Mesenchymal stem cell (in vitro differentiated cells and primary cell): ENCODE data around the gene SNAP25.

Source experiments
- DNase-seq: peaks from one replicate; pipeline ENCODE4 v3.0.0-alpha.2; 2013
- H2AFZ ChIP-seq: one replicate; pipeline ENCODE4 v1.6.1; 2013; ENCODE audit warnings: low read depth, mild to moderate bottlenecking, control low read depth, inconsistent platforms, low read length, moderate library complexity
- H2AK5ac ChIP-seq: 2 replicates; pipeline ENCODE4 v1.6.1; 2013; ENCODE audit warnings: low read length, moderate library complexity, mild to moderate bottlenecking, inconsistent platforms; ENCODE audit not compliant: severe bottlenecking
- H2BK120ac ChIP-seq: one replicate; pipeline ENCODE4 v1.6.1; 2013; ENCODE audit warnings: low read depth, mild to moderate bottlenecking, inconsistent platforms, low read length, moderate library complexity
- H2BK12ac ChIP-seq, 2 experiments: one replicate each; pipeline ENCODE4 v1.6.1; 2013; ENCODE audit warnings: inconsistent platforms in 2 of 2, low read length in 2 of 2, mild to moderate bottlenecking in 2 of 2, moderate library complexity in 2 of 2, control low read depth in 1 of 2
- H2BK15ac ChIP-seq: one replicate; pipeline ENCODE4 v1.6.1; 2013; ENCODE audit warnings: mild to moderate bottlenecking, low read depth, inconsistent platforms; ENCODE audit not compliant: poor library complexity, severe bottlenecking
- H2BK5ac ChIP-seq: 2 replicates; pipeline ENCODE4 v1.6.1; 2013; ENCODE audit warnings: low read depth, mild to moderate bottlenecking, low read length, control low read depth, inconsistent platforms; ENCODE audit not compliant: poor library complexity, severe bottlenecking
- H3K14ac ChIP-seq, 2 experiments: one replicate each; pipeline ENCODE4 v1.6.1; 2013; ENCODE audit warnings: inconsistent platforms in 2 of 2, low read length in 2 of 2, control low read depth in 1 of 2, mild to moderate bottlenecking in 1 of 2, moderate library complexity in 1 of 2
- H3K18ac ChIP-seq, 2 experiments: one replicate each; pipeline ENCODE4 v1.6.1; 2013; ENCODE audit warnings: inconsistent platforms in 2 of 2, low read length in 2 of 2, control low read depth in 1 of 2, low read depth in 1 of 2, mild to moderate bottlenecking in 1 of 2
- H3K23ac ChIP-seq, 2 experiments: one replicate each; pipeline ENCODE4 v1.6.1; 2013; ENCODE audit warnings: inconsistent platforms in 2 of 2, low read length in 2 of 2, mild to moderate bottlenecking in 2 of 2, moderate library complexity in 2 of 2, control low read depth in 1 of 2
- H3K27ac ChIP-seq: 2 replicates; pipeline ENCODE4 v1.5.1; 2013; ENCODE audit warnings: mild to moderate bottlenecking, moderate library complexity, low read length, control low read depth, inconsistent platforms; ENCODE audit not compliant: poor library complexity, severe bottlenecking
- H3K27me3 ChIP-seq, 2 experiments: 2 replicates each; pipeline versions ENCODE4 v1.6.1 to v1.7.0; 2013; ENCODE audit warnings: low read length in 2 of 2, mild to moderate bottlenecking in 2 of 2, moderate library complexity in 2 of 2, control low read depth in 1 of 2, inconsistent platforms in 1 of 2; ENCODE audit not compliant: control insufficient read depth in 1 of 2, insufficient read depth in 1 of 2
- H3K36me3 ChIP-seq, 2 experiments: 2 replicates each; pipeline versions ENCODE4 v1.6.1 to v1.7.0; 2013; ENCODE audit warnings: low read length in 2 of 2, control low read depth in 1 of 2, inconsistent platforms in 1 of 2, low read depth in 1 of 2, mild to moderate bottlenecking in 1 of 2; ENCODE audit not compliant: insufficient read depth in 2 of 2, control insufficient read depth in 1 of 2
- H3K4ac ChIP-seq, 2 experiments: one replicate each; pipeline ENCODE4 v1.6.1; 2013; ENCODE audit warnings: inconsistent platforms in 2 of 2, low read length in 2 of 2, mild to moderate bottlenecking in 2 of 2, moderate library complexity in 2 of 2, control low read depth in 1 of 2, low read depth in 1 of 2
- H3K4me1 ChIP-seq: 2 replicates; pipeline ENCODE4 v1.6.1; 2013; ENCODE audit warnings: low read depth, low read length, control low read depth; ENCODE audit not compliant: control insufficient read depth, insufficient read depth
- H3K4me2 ChIP-seq: 2 replicates; pipeline ENCODE4 v1.6.1; 2013; ENCODE audit warnings: low read length, mild to moderate bottlenecking, inconsistent platforms; ENCODE audit not compliant: poor library complexity, severe bottlenecking
- H3K4me3 ChIP-seq, 2 experiments: 2 replicates each; pipeline versions ENCODE4 v1.5.1 to v1.7.0; 2013; ENCODE audit warnings: low read length in 2 of 2, mild to moderate bottlenecking in 2 of 2, control low read depth in 1 of 2, low read depth in 1 of 2; ENCODE audit not compliant: insufficient read depth in 1 of 2
- H3K79me1 ChIP-seq: replicated peaks from 2 replicates; pipeline ENCODE4 v1.6.1; 2013; ENCODE audit warnings: mild to moderate bottlenecking, control low read depth, low read length, inconsistent platforms; ENCODE audit not compliant: poor library complexity, severe bottlenecking
- H3K9ac ChIP-seq: 2 replicates; pipeline ENCODE4 v1.7.0; 2013; ENCODE audit warnings: mild to moderate bottlenecking, low read length, moderate library complexity
- H3K9me3 ChIP-seq: 2 replicates; pipeline ENCODE4 v1.7.0; 2013; ENCODE audit warnings: mild to moderate bottlenecking, low read length; ENCODE audit not compliant: control insufficient read depth
- H4K8ac ChIP-seq: one replicate; pipeline ENCODE4 v1.6.1; 2013; ENCODE audit warnings: inconsistent platforms, mild to moderate bottlenecking, low read length, moderate library complexity
- H4K91ac ChIP-seq: one replicate; pipeline ENCODE4 v1.6.1; 2013; ENCODE audit warnings: mild to moderate bottlenecking, low read length, inconsistent platforms
- WGBS: methylation state at CpG from one replicate; pipeline ENCODE4 v1.1.7; 2013; ENCODE audit warnings: mixed read lengths; 5-methylcytosine and 5-hydroxymethylcytosine counted together

SNAP25 gene

DNA sequence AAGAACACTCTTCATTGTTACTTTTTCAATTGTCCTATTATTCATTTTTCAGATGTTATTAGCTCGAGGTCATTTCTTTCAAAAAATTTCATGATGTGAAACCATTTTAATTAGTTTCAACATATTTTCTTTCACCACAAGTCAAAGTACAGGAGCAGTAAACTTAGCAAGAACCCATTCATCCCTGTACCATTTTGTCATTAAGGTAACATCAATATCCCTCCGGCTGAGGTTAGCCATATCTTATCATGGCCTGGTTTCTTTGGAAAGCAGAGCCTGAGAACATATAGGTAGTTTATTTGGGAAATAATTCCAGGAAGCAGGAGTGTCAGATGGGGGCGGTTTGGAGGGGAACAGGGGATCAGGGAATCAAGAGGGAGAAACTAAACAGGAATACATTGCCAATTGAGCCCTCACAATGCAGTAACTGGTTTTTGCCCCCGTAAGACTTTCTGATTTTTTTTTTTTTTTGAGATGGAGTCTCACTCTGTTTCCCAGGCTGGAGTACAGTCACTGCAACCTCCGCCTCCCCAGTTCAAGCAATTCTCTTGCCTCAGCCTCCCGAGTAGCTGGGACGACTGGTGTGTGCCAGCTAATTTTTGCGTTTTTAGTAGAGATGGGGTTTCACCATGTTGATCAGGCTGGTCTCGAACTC lies 131.7 kb downstream of the SNAP25 start:
- WGBS, result 96% methylated on average over 9 of the region's 9 CpGs
- H3K4me2 ChIP-seq, result no peak overlapping the region
- no peak overlapping the region for H3K23ac ChIP-seq
- peak overlapping the region; percentile 24 for H4K8ac ChIP-seq
- H2BK120ac ChIP-seq, result no peak overlapping the region
- no peak overlapping the region for H3K4me3 ChIP-seq
- no peak overlapping the region for H4K91ac ChIP-seq
- H2AFZ ChIP-seq, result no peak overlapping the region
- no peak overlapping the region for H2AK5ac ChIP-seq
- peak overlapping the region in 1 of 2 experiments; percentile 15 for H3K4ac ChIP-seq
- DNase-seq, result no peak
- no peaks in the 10 kb centered on the region for H3K9me3 ChIP-seq
- H3K79me1 ChIP-seq, result no peaks in the 10 kb centered on the region
- no peak overlapping the region for H2BK5ac ChIP-seq
- H3K27ac ChIP-seq, result peak overlapping the region; percentile 40
- peaks cover 10% of the 10 kb centered on the region for H3K4me1 ChIP-seq
- H3K14ac ChIP-seq, result no peak overlapping the region
- no peak overlapping the region for H3K9ac ChIP-seq
- H3K18ac ChIP-seq, result peak overlapping the region in 1 of 2 experiments; percentile 34
- no peak overlapping the region for H2BK15ac ChIP-seq
- no peaks in the 10 kb centered on the region for H3K27me3 ChIP-seq
- no peaks in the 10 kb centered on the region for H3K36me3 ChIP-seq
- H2BK12ac ChIP-seq, result no peak overlapping the region

DNA sequence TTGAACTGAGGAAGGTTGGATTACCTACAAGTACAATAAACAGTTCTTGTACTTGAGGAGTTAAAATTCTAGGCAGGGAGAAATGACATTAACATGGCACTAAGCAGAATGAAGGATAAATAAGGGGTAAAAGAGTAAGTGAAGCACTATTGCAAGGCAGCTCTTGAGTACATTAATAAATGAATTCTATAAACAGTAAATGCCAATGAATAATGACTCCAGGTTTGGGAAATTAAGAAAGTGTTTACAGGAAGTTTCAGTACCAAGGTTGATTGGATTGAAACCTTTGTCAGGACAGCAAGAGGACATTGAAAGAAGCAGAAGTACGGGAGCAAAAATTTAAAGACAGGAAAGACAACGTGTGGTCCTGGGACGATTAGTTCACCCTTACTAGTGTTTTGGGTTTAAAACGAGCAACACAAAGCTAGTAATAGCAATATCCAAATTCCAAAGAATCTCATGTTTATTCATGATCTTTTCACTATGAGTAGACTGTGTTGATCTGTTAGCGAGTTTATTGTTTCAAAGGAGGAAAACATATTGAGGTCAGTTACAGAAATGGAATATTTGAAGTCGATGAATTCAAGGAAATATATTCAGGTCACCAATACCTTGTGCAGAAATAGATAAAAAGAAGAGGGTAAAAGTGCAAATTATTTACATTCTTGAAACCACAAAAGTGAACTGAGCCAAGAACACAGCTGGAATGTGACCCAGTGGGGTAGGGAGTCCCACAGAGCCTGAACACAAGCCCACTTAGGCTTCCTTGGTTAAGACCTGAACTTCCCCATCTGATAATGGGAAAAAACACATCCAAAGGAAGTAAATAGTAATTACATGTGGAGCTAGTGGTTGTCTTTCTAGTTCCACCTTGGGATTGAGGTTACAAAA lies 134.5 kb downstream of the SNAP25 start:
- Histone ChIP-seq H4K8ac (no peak overlapping the region), H2BK120ac (no peak overlapping the region), H3K36me3 (no peaks in the 10 kb centered on the region), H3K9ac (no peak overlapping the region), H3K4me3 (no peak overlapping the region), H2BK5ac (no peak overlapping the region), H3K27ac (peak overlapping the region; percentile 24), H3K27me3 (no peaks in the 10 kb centered on the region), H2BK12ac (no peak overlapping the region), H3K9me3 (no peaks in the 10 kb centered on the region), H3K23ac (no peak overlapping the region), H3K4me2 (no peak overlapping the region), H2AK5ac (no peak overlapping the region), H2BK15ac (no peak overlapping the region), H2AFZ (no peak overlapping the region), H3K4me1 (peaks cover 10% of the 10 kb centered on the region), H3K18ac (no peak overlapping the region), H3K14ac (no peak overlapping the region), H3K79me1 (no peaks in the 10 kb centered on the region), H4K91ac (no peak overlapping the region), H3K4ac (no peak overlapping the region)
- WGBS, result 76% methylated on average over 2 of the region's 6 CpGs
- peak; percentile 11 for DNase-seq

- no peak overlapping the region for H4K8ac ChIP-seq
- no peak overlapping the region for H3K4me3 ChIP-seq
- no peaks in the 10 kb centered on the region for H3K79me1 ChIP-seq
- no CpG with 5 or more reads among the region's 1 CpG for WGBS
- no peak overlapping the region for H3K14ac ChIP-seq
- H2BK5ac ChIP-seq, result no peak overlapping the region
- no peak overlapping the region for H3K4me2 ChIP-seq
- H2BK120ac ChIP-seq, result no peak overlapping the region
- no peak overlapping the region for H3K23ac ChIP-seq
- no peak overlapping the region for H2AFZ ChIP-seq
- DNase-seq, result peak; percentile 10
- no peak overlapping the region for H3K27ac ChIP-seq
- no peak overlapping the region for H2BK15ac ChIP-seq
- H2BK12ac ChIP-seq, result no peak overlapping the region
- no peaks in the 10 kb centered on the region for H3K9me3 ChIP-seq
- H3K4me1 ChIP-seq, result peaks cover 4% of the 10 kb centered on the region
- H3K36me3 ChIP-seq, result no peaks in the 10 kb centered on the region
- H3K9ac ChIP-seq, result no peak overlapping the region
- H4K91ac ChIP-seq, result no peak overlapping the region
- H3K18ac ChIP-seq, result no peak overlapping the region
- no peak overlapping the region for H3K4ac ChIP-seq
- no peak overlapping the region for H2AK5ac ChIP-seq
- H3K27me3 ChIP-seq, result no peaks in the 10 kb centered on the region
Observed at GRCh38 chr20:10356628-10357027, 138.0 kb downstream of the SNAP25 start.
